ENCODE results near the gene PTPRJ.

DNA sequence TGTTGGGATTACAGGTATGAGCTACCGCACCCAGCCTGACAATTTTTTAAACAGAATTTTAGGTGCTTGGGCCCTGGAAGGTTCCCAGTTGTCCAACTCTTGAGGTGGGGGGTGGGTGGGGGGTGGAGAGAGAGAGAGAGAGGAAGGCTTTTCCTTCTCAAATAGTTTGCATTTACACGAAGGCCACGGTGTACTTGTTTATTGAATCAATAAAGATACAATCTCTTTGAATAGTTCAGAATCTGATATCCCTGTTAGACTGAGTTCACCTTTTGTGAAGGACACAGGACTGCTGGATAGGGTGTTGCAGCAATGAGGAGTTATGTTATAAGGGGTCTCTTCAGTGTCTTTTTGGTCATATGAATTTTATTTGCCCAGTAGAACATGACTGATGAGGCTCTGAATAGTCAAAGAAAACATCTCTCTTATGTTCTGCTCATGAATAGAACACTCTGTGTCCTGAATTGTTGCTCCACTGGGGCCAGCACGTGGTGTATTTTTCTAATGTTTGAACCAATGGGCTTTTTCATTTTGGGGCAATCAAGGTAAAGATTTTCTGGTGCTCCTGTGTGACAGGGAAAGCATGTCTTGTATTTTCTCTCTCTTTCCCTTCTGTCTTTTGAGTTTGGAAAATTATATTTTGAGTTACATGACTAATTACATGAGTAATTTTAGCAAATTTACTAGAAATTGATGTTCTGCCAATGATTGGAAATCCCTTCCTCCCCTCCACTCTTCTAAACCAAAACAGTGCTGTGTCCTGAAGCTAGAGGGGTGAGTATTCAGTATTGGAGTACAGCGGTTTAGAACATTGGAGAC lies 61.7 kb downstream of the PTPRJ start:
- TF ChIP-seq, protein P1, sequence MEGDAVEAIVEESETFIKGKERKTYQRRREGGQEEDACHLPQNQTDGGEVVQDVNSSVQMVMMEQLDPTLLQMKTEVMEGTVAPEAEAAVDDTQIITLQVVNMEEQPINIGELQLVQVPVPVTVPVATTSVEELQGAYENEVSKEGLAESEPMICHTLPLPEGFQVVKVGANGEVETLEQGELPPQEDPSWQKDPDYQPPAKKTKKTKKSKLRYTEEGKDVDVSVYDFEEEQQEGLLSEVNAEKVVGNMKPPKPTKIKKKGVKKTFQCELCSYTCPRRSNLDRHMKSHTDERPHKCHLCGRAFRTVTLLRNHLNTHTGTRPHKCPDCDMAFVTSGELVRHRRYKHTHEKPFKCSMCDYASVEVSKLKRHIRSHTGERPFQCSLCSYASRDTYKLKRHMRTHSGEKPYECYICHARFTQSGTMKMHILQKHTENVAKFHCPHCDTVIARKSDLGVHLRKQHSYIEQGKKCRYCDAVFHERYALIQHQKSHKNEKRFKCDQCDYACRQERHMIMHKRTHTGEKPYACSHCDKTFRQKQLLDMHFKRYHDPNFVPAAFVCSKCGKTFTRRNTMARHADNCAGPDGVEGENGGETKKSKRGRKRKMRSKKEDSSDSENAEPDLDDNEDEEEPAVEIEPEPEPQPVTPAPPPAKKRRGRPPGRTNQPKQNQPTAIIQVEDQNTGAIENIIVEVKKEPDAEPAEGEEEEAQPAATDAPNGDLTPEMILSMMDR (conservative IDR thresholded peaks at IDR 0.05; ENCODE audit: low read length) = no peak
- no peak for TF ChIP-seq EZH2phosphoT487 (IDR thresholded peaks at IDR 0.05; ENCODE audit: borderline replicate concordance)

Measured in Loucy (cell line).